Measurements from ENCODE around the gene PLK3.

DNA sequence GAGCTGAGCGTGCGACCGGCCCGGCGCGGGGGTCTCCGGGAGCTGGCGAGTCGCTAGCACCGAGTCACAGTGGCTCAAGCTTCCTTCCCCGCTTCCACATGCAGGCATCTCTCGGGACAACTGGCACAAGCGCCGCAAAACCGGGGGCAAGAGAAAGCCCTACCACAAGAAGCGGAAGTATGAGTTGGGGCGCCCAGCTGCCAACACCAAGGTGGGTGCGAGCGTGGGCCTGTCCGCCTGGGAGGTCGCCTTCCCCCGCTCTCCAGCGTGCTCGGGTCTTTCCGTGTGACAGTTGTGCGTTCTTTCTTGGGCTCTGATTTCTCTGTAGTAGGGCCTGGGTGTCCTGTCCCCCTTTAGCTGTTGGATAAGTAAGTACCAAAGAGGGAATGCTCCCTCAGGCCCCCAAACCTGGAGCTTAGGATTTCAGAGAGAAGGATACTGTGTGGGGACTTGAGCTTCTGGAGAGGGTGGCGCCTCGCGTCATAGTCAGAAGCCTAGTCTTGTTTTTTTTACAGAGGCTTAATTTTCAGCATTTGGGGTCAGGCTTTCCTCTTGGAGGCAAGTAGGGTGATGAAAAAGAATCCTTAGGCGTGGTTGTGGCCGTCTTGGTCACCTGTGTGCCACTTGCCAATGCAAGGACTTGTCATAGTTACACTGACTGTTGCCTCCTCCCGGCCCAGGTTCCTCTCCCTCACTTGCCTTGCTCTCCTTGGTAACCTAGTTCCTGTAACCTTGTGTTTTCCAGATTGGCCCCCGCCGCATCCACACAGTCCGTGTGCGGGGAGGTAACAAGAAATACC lies 24.0 kb upstream of the PLK3 start:
- TF ChIP-seq CTCF (IDR thresholded peaks at IDR 0.05) (no peak), POLR2A (IDR thresholded peaks at IDR 0.05) (no peak)

Measured in breast epithelium (tissue), 3 donors.